Suprapubic skin (tissue), 3 donors: ENCODE results near the gene ORC3.

Experiments used
- CTCF ChIP-seq, 2 donors: fragments of 200-600 bp in 1 of 2; fragments of 450-650 bp in 1 of 2; sonication (generic) in 1 of 2; IDR thresholded peaks; one replicate each; pipeline ENCODE4 v1.5.1; 2016 to 2019; ENCODE audit warnings: antibody characterized with exemption in 2 of 2, mild to moderate bottlenecking in 1 of 2, moderate library complexity in 1 of 2
- POLR2A ChIP-seq, 2 donors: fragments of 450-650 bp; IDR thresholded peaks; one replicate each; pipeline ENCODE4 v1.6.1; 2017; ENCODE audit warnings: antibody characterized with exemption in 2 of 2, mild to moderate bottlenecking in 2 of 2, moderate library complexity in 2 of 2

- TF ChIP-seq POLR2A (IDR thresholded peaks at IDR 0.05), result no peak
- TF ChIP-seq CTCF (IDR thresholded peaks at IDR 0.05), result no peak
Observed at GRCh38 chr6:87692086-87692485, 102.2 kb downstream of the ORC3 start.
